GM21619 (cell line): ENCODE data around the gene CCDC184.
A peak's percentile ranks its signal among the peaks of the same experiment; 100 is the strongest.

Experiments
- ATAC-seq: cut with Tn5 transposase; IDR thresholded peaks from one replicate; pipeline ENCODE4 v1.9.1; 2021; ENCODE audit not compliant: unreplicated experiment

The CCDC184 gene

GRCh38 chr12:48177982-48178381 lies 5.5 kb upstream of the CCDC184 start:
- ATAC-seq: no peak

- no peak for ATAC-seq
Measured at GRCh38 chr12:48179466-48179865, 4.0 kb upstream of the CCDC184 start.

- ATAC-seq: no peak
Measured at GRCh38 chr12:48180424-48180823, 3.0 kb upstream of the CCDC184 start.

- ATAC-seq: no peak
Measured at GRCh38 chr12:48180857-48181495, 2.5 kb upstream of the CCDC184 start.

- no peak for ATAC-seq
Measured at GRCh38 chr12:48182631-48183030, 813 bp upstream of the CCDC184 start.

GRCh38 chr12:48183876-48184548 lies 568 bp downstream of the CCDC184 start:
- ATAC-seq: no peak

- ATAC-seq: no peak
Measured at GRCh38 chr12:48184549-48184922, 1.1 kb downstream of the CCDC184 start.

GRCh38 chr12:48185181-48185919 lies 1.9 kb downstream of the CCDC184 start:
- no peak for ATAC-seq

GRCh38 chr12:48187916-48188695 lies 4.7 kb downstream of the CCDC184 start:
- no peak for ATAC-seq

- peak; percentile 64 for ATAC-seq
Measured at GRCh38 chr12:48189331-48190125, 6.1 kb downstream of the CCDC184 start.

GRCh38 chr12:48191096-48191495 lies 7.7 kb downstream of the CCDC184 start:
- no peak for ATAC-seq

- ATAC-seq: no peak
Measured at GRCh38 chr12:48192861-48193260, 9.4 kb downstream of the CCDC184 start.

- ATAC-seq: no peak
Measured at GRCh38 chr12:48193623-48194022, 10.2 kb downstream of the CCDC184 start.

GRCh38 chr12:48194799-48195201 lies 11.4 kb downstream of the CCDC184 start:
- no peak for ATAC-seq

GRCh38 chr12:48197549-48197970 lies 14.1 kb downstream of the CCDC184 start:
- ATAC-seq: peak; percentile 22

GRCh38 chr12:48197971-48198671 lies 14.7 kb downstream of the CCDC184 start:
- ATAC-seq: peak; percentile 99

- peak; percentile 12 for ATAC-seq
Measured at GRCh38 chr12:48198672-48198971, 15.2 kb downstream of the CCDC184 start.

GRCh38 chr12:48198985-48199384 lies 15.5 kb downstream of the CCDC184 start:
- no peak for ATAC-seq

- ATAC-seq: no peak
Measured at GRCh38 chr12:48199774-48200221, 16.4 kb downstream of the CCDC184 start.

GRCh38 chr12:48201091-48201490 lies 17.6 kb downstream of the CCDC184 start:
- no peak for ATAC-seq
